A673 (cell line): ENCODE results near the gene HMGB1.

Source experiments
- CTCF ChIP-seq: fragments of 300-800, 200-600 bp; sonication (generic); conservative IDR thresholded peaks from 2 replicates; pipeline ENCODE4 v1.5.1; 2017; ENCODE audit warnings: low read depth, mild to moderate bottlenecking, antibody characterized with exemption, low read length, moderate library complexity, mixed read lengths
- EZH2 ChIP-seq: fragments of 200-600 bp; sonication (generic); IDR thresholded peaks from 2 replicates; pipeline ENCODE4 v1.6.1; 2017; ENCODE audit warnings: borderline replicate concordance, low read depth, mild to moderate bottlenecking, mixed read lengths, antibody characterized with exemption, low read length; ENCODE audit not compliant: poor library complexity, severe bottlenecking

GRCh38 chr13:30443957-30444404, 21.8 kb downstream of the HMGB1 start:
- no peak for TF ChIP-seq CTCF
- TF ChIP-seq EZH2, result no peak
